Measurements from ENCODE around the gene PRELID2. TPM values are rescaled to one million over a fixed set of nuclear protein-coding genes. Genes with fewer than 3 reads are reported as not detected.

The PRELID2 gene
- total RNA-seq, 1 donor from 2014 or later: 19.9 TPM

DNA sequence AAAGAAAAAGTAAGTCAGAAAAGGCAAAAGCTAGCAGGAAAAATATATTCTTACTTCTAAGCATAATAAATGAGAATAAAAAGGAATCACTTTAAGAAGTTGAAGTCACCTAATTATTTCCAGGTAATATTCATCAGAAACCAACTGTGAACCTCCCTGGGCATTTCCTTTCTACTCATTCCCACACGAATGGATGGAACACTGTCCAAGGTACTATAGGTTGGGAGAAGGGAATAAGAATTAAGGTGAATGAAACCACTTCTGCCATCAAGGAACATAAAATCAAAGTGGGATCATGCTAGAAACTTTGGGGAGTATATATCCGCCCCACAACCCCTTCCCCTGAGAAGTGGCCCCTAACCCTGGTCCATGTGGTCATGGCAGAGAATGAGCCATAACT, 41.6 kb downstream of the PRELID2 start:
- peaks cover 21% of the 10 kb centered on the region for H3K9me3 Mint-ChIP-seq
- peaks cover 22% of the 10 kb centered on the region for H3K36me3 Mint-ChIP-seq
- no peaks in the 10 kb centered on the region for H3K4me1 Mint-ChIP-seq
- no peak for DNase-seq (ENCODE audit: low spot score in 2 of 2, unreplicated experiment in 2 of 2)
- H3K27ac Mint-ChIP-seq: no peak overlapping the region
- no peaks in the 10 kb centered on the region for H3K27me3 Mint-ChIP-seq (ENCODE audit: low read depth)
- TF ChIP-seq, protein P1, sequence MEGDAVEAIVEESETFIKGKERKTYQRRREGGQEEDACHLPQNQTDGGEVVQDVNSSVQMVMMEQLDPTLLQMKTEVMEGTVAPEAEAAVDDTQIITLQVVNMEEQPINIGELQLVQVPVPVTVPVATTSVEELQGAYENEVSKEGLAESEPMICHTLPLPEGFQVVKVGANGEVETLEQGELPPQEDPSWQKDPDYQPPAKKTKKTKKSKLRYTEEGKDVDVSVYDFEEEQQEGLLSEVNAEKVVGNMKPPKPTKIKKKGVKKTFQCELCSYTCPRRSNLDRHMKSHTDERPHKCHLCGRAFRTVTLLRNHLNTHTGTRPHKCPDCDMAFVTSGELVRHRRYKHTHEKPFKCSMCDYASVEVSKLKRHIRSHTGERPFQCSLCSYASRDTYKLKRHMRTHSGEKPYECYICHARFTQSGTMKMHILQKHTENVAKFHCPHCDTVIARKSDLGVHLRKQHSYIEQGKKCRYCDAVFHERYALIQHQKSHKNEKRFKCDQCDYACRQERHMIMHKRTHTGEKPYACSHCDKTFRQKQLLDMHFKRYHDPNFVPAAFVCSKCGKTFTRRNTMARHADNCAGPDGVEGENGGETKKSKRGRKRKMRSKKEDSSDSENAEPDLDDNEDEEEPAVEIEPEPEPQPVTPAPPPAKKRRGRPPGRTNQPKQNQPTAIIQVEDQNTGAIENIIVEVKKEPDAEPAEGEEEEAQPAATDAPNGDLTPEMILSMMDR (IDR thresholded peaks at IDR 0.05; ENCODE audit: unreplicated experiment): no peak
- no peak overlapping the region for H3K4me3 Mint-ChIP-seq

DNA sequence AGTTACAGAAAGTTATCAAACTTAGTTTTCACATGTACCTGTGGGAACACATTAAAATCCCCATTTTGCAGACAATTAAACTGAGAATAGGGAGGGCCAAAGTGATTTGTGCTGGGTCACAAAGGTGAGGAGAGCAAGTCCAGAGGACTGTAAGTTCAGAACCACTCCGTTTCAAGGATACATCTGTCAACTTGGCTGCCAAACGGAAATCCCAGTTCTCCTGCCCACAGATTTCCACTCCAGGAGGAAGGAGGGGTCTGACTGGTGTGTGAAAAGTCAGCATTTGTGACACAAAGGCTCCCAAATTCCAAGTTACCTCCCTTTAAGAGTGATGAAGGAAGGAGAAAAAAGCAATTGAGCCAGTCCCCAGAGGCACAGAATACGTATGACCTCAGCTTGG, 42.3 kb downstream of the PRELID2 start:
- no peak for DNase-seq (ENCODE audit: low spot score in 2 of 2, unreplicated experiment in 2 of 2)
- H3K27ac Mint-ChIP-seq: no peak overlapping the region
- no peaks in the 10 kb centered on the region for H3K27me3 Mint-ChIP-seq (ENCODE audit: low read depth)
- no peaks in the 10 kb centered on the region for H3K4me1 Mint-ChIP-seq
- peaks cover 23% of the 10 kb centered on the region for H3K9me3 Mint-ChIP-seq
- TF ChIP-seq, protein P1 (IDR thresholded peaks at IDR 0.05; ENCODE audit: unreplicated experiment): no peak
- H3K4me3 Mint-ChIP-seq: no peak overlapping the region
- H3K36me3 Mint-ChIP-seq: peaks cover 25% of the 10 kb centered on the region

DNA sequence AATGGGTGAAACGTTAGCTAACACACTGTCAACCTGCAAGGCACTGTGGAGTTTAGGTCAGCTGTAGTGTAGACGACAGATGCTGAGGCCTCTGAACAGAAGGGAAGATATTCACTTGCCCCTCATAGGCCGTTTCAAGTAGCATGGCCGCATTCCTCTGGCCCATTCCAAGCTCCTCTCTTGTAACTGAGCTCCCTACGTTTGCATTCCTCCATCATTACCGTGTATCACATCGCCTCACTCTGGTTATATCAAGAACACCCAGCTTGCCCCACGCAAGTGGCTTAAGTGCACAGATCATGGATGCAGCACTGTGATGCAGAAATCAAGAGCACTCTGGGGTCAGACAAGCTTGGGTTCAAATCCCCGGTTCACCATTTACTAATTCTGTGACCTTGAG, 43.3 kb downstream of the PRELID2 start:
- no peak overlapping the region for H3K27ac Mint-ChIP-seq
- H3K4me1 Mint-ChIP-seq: no peaks in the 10 kb centered on the region
- TF ChIP-seq, protein P1 (IDR thresholded peaks at IDR 0.05; ENCODE audit: unreplicated experiment): no peak

DNA sequence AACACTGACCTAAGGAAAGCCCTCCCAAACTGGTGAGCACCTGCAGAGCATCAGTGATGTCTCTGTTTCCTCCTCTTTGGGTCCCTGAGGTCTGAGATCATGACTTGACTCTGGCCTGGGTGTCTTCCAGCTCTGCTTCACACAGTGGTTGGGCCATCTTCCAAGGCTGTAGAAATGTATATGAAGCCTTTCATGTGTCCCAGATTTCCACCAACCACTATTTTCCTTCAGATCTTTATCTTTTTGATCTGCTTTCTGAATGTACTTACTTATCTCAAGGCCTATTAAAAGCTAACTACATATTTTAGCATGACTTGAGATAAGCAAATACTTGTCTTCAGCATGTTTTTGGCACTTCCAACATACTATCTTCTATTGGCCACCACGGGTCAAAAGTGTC, 47.1 kb downstream of the PRELID2 start:
- TF ChIP-seq, protein P1 (IDR thresholded peaks at IDR 0.05; ENCODE audit: unreplicated experiment): no peak
- Mint-ChIP-seq H3K4me1 (no peaks in the 10 kb centered on the region), H3K27me3 (ENCODE audit: low read depth) (no peaks in the 10 kb centered on the region), H3K36me3 (peaks cover 31% of the 10 kb centered on the region), H3K27ac (no peak overlapping the region), H3K9me3 (peaks cover 26% of the 10 kb centered on the region), H3K4me3 (no peak overlapping the region)
- DNase-seq (ENCODE audit: low spot score in 2 of 2, unreplicated experiment in 2 of 2): no peak

More for the DNA sequence above, 43.3 kb downstream of the PRELID2 start:
- H3K36me3 Mint-ChIP-seq: peaks cover 27% of the 10 kb centered on the region
- no peak overlapping the region for H3K4me3 Mint-ChIP-seq
- H3K27me3 Mint-ChIP-seq (ENCODE audit: low read depth): no peaks in the 10 kb centered on the region
- peaks cover 23% of the 10 kb centered on the region for H3K9me3 Mint-ChIP-seq
- DNase-seq (ENCODE audit: low spot score in 2 of 2, unreplicated experiment in 2 of 2): no peak

DNA sequence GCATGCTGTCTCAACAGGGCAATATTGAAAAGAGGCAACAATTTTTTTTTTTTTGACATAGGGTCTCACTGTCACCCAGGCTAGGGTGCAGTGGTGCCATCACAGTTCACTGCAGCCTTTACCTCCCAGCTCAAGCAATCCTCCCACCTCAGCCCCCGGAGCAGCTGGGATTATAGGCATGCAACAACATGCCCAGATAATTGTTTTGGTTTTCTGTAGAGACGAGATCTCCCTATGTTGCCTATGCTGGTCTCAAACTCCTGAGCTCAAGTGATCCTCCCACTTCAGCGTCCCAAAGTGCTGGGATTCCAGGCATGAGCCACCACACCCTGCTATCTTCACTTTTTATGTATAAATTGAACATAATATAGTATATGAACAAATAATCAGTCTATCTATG, 47.6 kb downstream of the PRELID2 start:
- Mint-ChIP-seq H3K36me3 (peaks cover 31% of the 10 kb centered on the region), H3K4me1 (no peaks in the 10 kb centered on the region), H3K27ac (no peak overlapping the region), H3K27me3 (ENCODE audit: low read depth) (no peaks in the 10 kb centered on the region), H3K9me3 (peaks cover 26% of the 10 kb centered on the region), H3K4me3 (no peak overlapping the region)
- TF ChIP-seq, protein P1 (IDR thresholded peaks at IDR 0.05; ENCODE audit: unreplicated experiment): no peak
- DNase-seq (ENCODE audit: low spot score in 2 of 2, unreplicated experiment in 2 of 2): no peak

DNA sequence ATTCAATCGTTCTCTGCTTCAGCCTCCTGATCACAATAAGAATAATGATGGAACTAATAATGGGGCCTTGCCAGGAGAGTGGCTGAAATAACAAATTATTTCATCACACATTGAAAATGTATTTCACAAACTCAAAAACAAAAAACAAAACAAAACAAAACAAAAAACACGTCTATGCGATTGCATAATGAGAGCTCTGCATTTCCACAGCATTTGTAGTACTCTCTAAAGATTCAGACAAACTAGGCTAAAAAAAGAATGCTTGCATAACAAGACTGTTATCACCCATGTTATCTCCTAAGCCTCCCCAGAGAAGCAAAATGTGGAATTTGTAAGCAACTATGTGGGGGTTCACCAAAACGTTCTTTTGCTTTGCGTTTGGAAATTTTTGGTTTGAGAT, 48.1 kb downstream of the PRELID2 start:
- peaks cover 26% of the 10 kb centered on the region for H3K9me3 Mint-ChIP-seq
- no peaks in the 10 kb centered on the region for H3K27me3 Mint-ChIP-seq (ENCODE audit: low read depth)
- H3K4me3 Mint-ChIP-seq: no peak overlapping the region
- DNase-seq (ENCODE audit: low spot score in 2 of 2, unreplicated experiment in 2 of 2): no peak
- TF ChIP-seq, protein P1 (IDR thresholded peaks at IDR 0.05; ENCODE audit: unreplicated experiment): no peak
- H3K4me1 Mint-ChIP-seq: no peaks in the 10 kb centered on the region
- no peak overlapping the region for H3K27ac Mint-ChIP-seq
- H3K36me3 Mint-ChIP-seq: peaks cover 31% of the 10 kb centered on the region

All from mesothelial cell of epicardium (in vitro differentiated cells).